ENCODE measurements around the gene GALM.
"Not testable (repeated sequence)": the region's sequence is repeated elsewhere in the genome, so short reads cannot be mapped to it uniquely, and the experiment has no call there.

The GALM gene

GRCh38 chr2:38634684-38635083 is 31.2 kb upstream of the GALM start:
- in situ Hi-C loops (cut with HindIII; ENCODE audit: low sequenced_read_pairs): no loop called here
- no peak for TF ChIP-seq CTCF (IDR thresholded peaks at IDR 0.05; ENCODE audit: low read depth, low read length)
- H3K4me3 ChIP-seq (ENCODE audit: low read depth, low read length): no peak overlapping the region
- no peak for DNase-seq (ENCODE audit: low read depth, low spot score)

GRCh38 chr2:38635139-38635538 is 30.8 kb upstream of the GALM start:
- no peak for DNase-seq (ENCODE audit: low read depth, low spot score)
- in situ Hi-C loops (cut with HindIII; ENCODE audit: low sequenced_read_pairs): no loop called here
- TF ChIP-seq CTCF (IDR thresholded peaks at IDR 0.05; ENCODE audit: low read depth, low read length): no peak
- H3K4me3 ChIP-seq (ENCODE audit: low read depth, low read length): no peak overlapping the region

- no peak for TF ChIP-seq CTCF (IDR thresholded peaks at IDR 0.05; ENCODE audit: low read depth, low read length)
- DNase-seq (ENCODE audit: low read depth, low spot score): no peak
- in situ Hi-C loops (cut with HindIII; ENCODE audit: low sequenced_read_pairs): no loop called here
- no peak overlapping the region for H3K4me3 ChIP-seq (ENCODE audit: low read depth, low read length)
Observed at GRCh38 chr2:38636069-38636468, 29.8 kb upstream of the GALM start.

- in situ Hi-C loops (cut with HindIII; ENCODE audit: low sequenced_read_pairs); DNase-seq (ENCODE audit: low read depth, low spot score); H3K4me3 ChIP-seq (ENCODE audit: low read depth, low read length): not testable (repeated sequence)
Observed at GRCh38 chr2:38642373-38643017, 23.4 kb upstream of the GALM start.

- TF ChIP-seq CTCF (IDR thresholded peaks at IDR 0.05; ENCODE audit: low read depth, low read length): no peak
- no peak overlapping the region for H3K4me3 ChIP-seq (ENCODE audit: low read depth, low read length)
- in situ Hi-C loops (cut with HindIII; ENCODE audit: low sequenced_read_pairs): no loop called here
- DNase-seq (ENCODE audit: low read depth, low spot score): no peak
Observed at GRCh38 chr2:38643021-38643671, 22.8 kb upstream of the GALM start.

GRCh38 chr2:38643683-38644511 is 22.0 kb upstream of the GALM start:
- in situ Hi-C loops (cut with HindIII; ENCODE audit: low sequenced_read_pairs); H3K4me3 ChIP-seq (ENCODE audit: low read depth, low read length); DNase-seq (ENCODE audit: low read depth, low spot score): not testable (repeated sequence)

- no peak overlapping the region for H3K4me3 ChIP-seq (ENCODE audit: low read depth, low read length)
- in situ Hi-C loops (cut with HindIII; ENCODE audit: low sequenced_read_pairs): no loop called here
- no peak for TF ChIP-seq CTCF (IDR thresholded peaks at IDR 0.05; ENCODE audit: low read depth, low read length)
- DNase-seq (ENCODE audit: low read depth, low spot score): no peak
Observed at GRCh38 chr2:38648107-38648761, 17.7 kb upstream of the GALM start.

Measured in astrocyte of the spinal cord (primary cell).